ENCODE measurements around the gene GRPEL2. TPM values are rescaled to one million over a fixed set of nuclear protein-coding genes. Genes with fewer than 3 reads are reported as not detected.

Gene GRPEL2
- total and polyA plus RNA-seq, 2 donors (not counting 3 experiments of a cell fraction or from before 2014, with no cell fraction given): 7.6 to 32.5 TPM

DNA sequence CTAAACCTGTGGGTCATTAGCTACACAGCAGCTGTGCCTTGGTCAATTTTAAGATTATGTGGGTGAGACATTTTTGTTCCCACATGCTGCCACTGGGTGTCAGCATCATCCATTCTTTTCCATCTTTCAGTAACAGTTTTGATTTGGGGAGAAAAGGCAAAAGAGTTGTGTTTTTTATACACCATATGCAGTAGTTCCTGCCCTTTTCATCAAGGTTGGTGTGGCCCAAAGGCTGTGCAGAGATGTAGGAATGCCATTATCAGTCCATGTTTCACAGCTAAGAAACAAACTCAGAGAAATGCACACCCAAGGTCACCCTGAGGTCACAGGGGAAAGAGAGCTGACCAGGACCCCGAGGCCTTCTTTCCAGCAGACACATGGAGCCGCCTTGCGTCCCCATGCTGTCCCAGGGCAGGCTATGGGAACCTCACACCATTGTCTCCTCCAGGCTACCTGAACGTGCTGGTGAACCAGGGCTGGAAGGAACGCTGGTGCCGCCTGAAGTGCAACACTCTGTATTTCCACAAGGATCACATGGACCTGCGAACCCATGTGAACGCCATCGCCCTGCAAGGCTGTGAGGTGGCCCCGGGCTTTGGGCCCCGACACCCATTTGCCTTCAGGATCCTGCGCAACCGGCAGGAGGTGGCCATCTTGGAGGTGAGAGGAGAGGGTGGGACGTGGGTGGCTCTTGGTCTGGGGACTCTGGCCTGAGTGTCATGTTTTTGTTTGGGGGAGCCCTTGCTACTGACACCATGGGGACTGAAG is 27.8 kb upstream of the GRPEL2 start:
- H3K27ac ChIP-seq (ENCODE audit: insufficient read depth, low read depth, low read length): no peak overlapping the region

More for the DNA sequence above, 27.8 kb upstream of the GRPEL2 start:
- no peak overlapping the region for H2AFZ ChIP-seq (ENCODE audit: low read depth, low read length)
- BruUV-seq (replicated peaks): no TSS peak
- CTCF ChIA-PET: interaction anchor here (0.6 to 5.6 kb wide), 29 partner anchors 8 to 248 kb away, joined by 3 to 131 read pairs (median 6); partner anchors contain the start of genes GRPEL2 and PCYOX1L
- no peaks in the 10 kb centered on the region for H4K20me1 ChIP-seq (replicated peaks; ENCODE audit: control insufficient read depth, extremely low read depth, insufficient read depth, low read length)
- dilution Hi-C loops (cut with MboI; ENCODE audit: extremely low pct_ligation_motif_present, low sequenced_read_pairs) (no loop called here), intact Hi-C loops (cut with micrococcal nuclease) (loop anchor here (1.0 to 2.0 kb wide), 5 partner anchors 50 to 247 kb away; no protein-coding TSS in a partner anchor)
- no peak overlapping the region for H3K9ac ChIP-seq (replicated peaks; ENCODE audit: extremely low read depth, insufficient read depth, low read length)
- no peaks in the 10 kb centered on the region for H3K27me3 ChIP-seq (ENCODE audit: control insufficient read depth in 2 of 2, insufficient read depth in 2 of 2, low read length in 2 of 2)
- no peak overlapping the region for H3K4me2 ChIP-seq (ENCODE audit: insufficient read depth, low read length)
- POLR2A ChIA-PET: interaction anchor here (0.5 kb wide), 1 partner anchor 919 kb away, joined by 3 read pairs; no protein-coding TSS in a partner anchor
- H3K79me2 ChIP-seq (ENCODE audit: control insufficient read depth, insufficient read depth, low read length): no peaks in the 10 kb centered on the region
- H3K4me1 ChIP-seq (ENCODE audit: control insufficient read depth, extremely low read depth, insufficient read depth, low read length): peaks cover 22% of the 10 kb centered on the region
- H3K9me1 ChIP-seq (replicated peaks; ENCODE audit: control insufficient read depth, extremely low read depth, insufficient read depth, low read length): no peaks in the 10 kb centered on the region
- FAIRE-seq (peak; percentile 88), DNase-seq (ENCODE audit: low read depth, low spot score) (peak; percentile 62)
- H3K9me3 ChIP-seq (replicated peaks; ENCODE audit: control insufficient read depth, insufficient read depth, low read length): no peaks in the 10 kb centered on the region
- no peak overlapping the region for H3K4me3 ChIP-seq (replicated peaks in 1 of 3; ENCODE audit: insufficient read depth in 1 of 3, low read depth in 1 of 3, low read length in 3 of 3)
- TF ChIP-seq FOS (IDR thresholded peaks at IDR 0.05; ENCODE audit: borderline replicate concordance, insufficient read depth, low read length) (no peak), CTCF (IDR thresholded peaks at IDR 0.05; ENCODE audit: extremely low read depth in 1 of 2, insufficient read depth in 1 of 2, low read depth in 1 of 2, low read length in 2 of 2) (peak; percentile 51 to 64)
- H3K36me3 ChIP-seq (ENCODE audit: control insufficient read depth in 2 of 2, extremely low read depth in 1 of 2, insufficient read depth in 2 of 2, low read length in 2 of 2): peaks cover 0 to 5% of the 10 kb centered on the region in 2 experiments
